ENCODE measurements around the gene TRAF2.
A peak's percentile ranks its signal among the peaks of the same experiment; 100 is the strongest.
"Not testable (repeated sequence)": the region's sequence is repeated elsewhere in the genome, so short reads cannot be mapped to it uniquely, and the experiment has no call there.

DNA sequence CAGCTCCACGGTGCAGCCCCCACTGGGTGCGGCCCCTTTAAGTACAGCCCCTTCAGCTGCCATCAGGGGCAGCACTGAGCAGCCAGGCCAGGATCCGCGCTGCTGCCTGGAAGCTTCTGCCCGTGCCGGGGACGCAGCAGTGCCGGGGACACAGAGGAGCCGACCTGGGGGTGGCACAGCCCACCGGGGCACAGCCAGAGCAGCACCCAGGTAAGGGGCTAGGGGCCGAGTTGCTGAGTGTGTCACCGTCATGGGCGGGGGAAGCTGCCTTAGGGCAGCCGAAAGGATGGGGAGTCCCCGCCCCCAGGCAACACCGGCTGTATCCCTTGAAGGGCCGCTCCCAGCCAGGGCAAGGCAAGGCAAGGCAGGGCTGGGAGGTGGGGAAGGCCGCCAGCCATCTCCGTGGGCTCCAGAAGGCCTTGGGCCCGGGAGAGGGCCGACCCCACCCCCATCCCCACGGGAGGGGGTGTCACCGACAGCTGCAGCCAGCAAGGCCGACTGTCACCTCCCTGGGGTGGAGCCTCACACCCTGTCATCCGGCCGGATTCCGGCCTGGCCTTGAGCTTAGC is 43.9 kb upstream of the TRAF2 start, which contains the start of gene AJM1:
- not testable (repeated sequence) for TF ChIP-seq EZH2 (optimal IDR thresholded peaks at IDR 0.05; ENCODE audit: low read depth, low read length)
- TF ChIP-seq, protein P1, sequence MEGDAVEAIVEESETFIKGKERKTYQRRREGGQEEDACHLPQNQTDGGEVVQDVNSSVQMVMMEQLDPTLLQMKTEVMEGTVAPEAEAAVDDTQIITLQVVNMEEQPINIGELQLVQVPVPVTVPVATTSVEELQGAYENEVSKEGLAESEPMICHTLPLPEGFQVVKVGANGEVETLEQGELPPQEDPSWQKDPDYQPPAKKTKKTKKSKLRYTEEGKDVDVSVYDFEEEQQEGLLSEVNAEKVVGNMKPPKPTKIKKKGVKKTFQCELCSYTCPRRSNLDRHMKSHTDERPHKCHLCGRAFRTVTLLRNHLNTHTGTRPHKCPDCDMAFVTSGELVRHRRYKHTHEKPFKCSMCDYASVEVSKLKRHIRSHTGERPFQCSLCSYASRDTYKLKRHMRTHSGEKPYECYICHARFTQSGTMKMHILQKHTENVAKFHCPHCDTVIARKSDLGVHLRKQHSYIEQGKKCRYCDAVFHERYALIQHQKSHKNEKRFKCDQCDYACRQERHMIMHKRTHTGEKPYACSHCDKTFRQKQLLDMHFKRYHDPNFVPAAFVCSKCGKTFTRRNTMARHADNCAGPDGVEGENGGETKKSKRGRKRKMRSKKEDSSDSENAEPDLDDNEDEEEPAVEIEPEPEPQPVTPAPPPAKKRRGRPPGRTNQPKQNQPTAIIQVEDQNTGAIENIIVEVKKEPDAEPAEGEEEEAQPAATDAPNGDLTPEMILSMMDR (IDR thresholded peaks at IDR 0.05; ENCODE audit: low read length), result peak; percentile 76

All from MM.1S (cell line).